H9 (cell line): ENCODE measurements around the gene FMO5. TPM values are rescaled to one million over a fixed set of nuclear protein-coding genes. Genes with fewer than 3 reads are reported as not detected.

Experiments used
- DNase-seq: peaks from one replicate; pipeline ENCODE4 v3.0.0-alpha.2; 2017
- H2AFZ ChIP-seq: one replicate; pipeline ENCODE4 v1.6.1; 2013; ENCODE audit warnings: mild to moderate bottlenecking, low read length, control low read depth, moderate library complexity
- H2AK5ac ChIP-seq: 2 replicates; pipeline ENCODE4 v1.6.1; 2013; ENCODE audit warnings: low read length, control low read depth, mixed read lengths; ENCODE audit not compliant: insufficient read length
- H2BK120ac ChIP-seq: one replicate; pipeline ENCODE4 v1.6.1; 2013; ENCODE audit warnings: low read depth, mild to moderate bottlenecking, low read length, control low read depth, inconsistent platforms; ENCODE audit not compliant: poor library complexity, severe bottlenecking
- H2BK12ac ChIP-seq: 2 replicates; pipeline ENCODE4 v1.6.1; 2013; ENCODE audit warnings: low read length, control low read depth, mixed read lengths, low read depth; ENCODE audit not compliant: insufficient read length
- H2BK15ac ChIP-seq: 2 replicates; pipeline ENCODE4 v1.6.1; 2013; ENCODE audit warnings: low read depth, low read length, control low read depth
- H2BK20ac ChIP-seq: one replicate; pipeline ENCODE4 v1.6.1; 2013; ENCODE audit warnings: low read depth, mild to moderate bottlenecking, low read length, control low read depth, inconsistent platforms; ENCODE audit not compliant: poor library complexity, severe bottlenecking
- H2BK5ac ChIP-seq: 2 replicates; pipeline ENCODE4 v1.6.1; 2013; ENCODE audit warnings: low read length, control low read depth, mixed read lengths; ENCODE audit not compliant: insufficient read length
- H3K14ac ChIP-seq: 2 replicates; pipeline ENCODE4 v1.6.1; 2013; ENCODE audit warnings: low read length, control low read depth; ENCODE audit not compliant: insufficient read depth
- H3K18ac ChIP-seq: 2 replicates; pipeline ENCODE4 v1.6.1; 2013; ENCODE audit warnings: low read depth, mild to moderate bottlenecking, mixed read lengths, low read length, control low read depth; ENCODE audit not compliant: insufficient read length
- H3K23ac ChIP-seq: 2 replicates; pipeline ENCODE4 v1.6.1; 2013; ENCODE audit warnings: low read length, control low read depth, mixed read lengths, low read depth; ENCODE audit not compliant: insufficient read length
- H3K23me2 ChIP-seq: 2 replicates; pipeline ENCODE4 v1.6.1; 2013; ENCODE audit warnings: low read depth, mild to moderate bottlenecking, mixed read lengths, low read length, control low read depth; ENCODE audit not compliant: insufficient read length, poor library complexity, severe bottlenecking
- H3K27ac ChIP-seq: 2 replicates; pipeline ENCODE4 v1.5.1; 2013; ENCODE audit warnings: low read length, control low read depth, mixed read lengths, low read depth; ENCODE audit not compliant: insufficient read length
- H3K27me3 ChIP-seq: 2 replicates; pipeline ENCODE4 v1.6.1; 2013; ENCODE audit warnings: low read length, control low read depth, inconsistent platforms; ENCODE audit not compliant: insufficient read depth
- H3K4ac ChIP-seq: 2 replicates; pipeline ENCODE4 v1.6.1; 2013; ENCODE audit warnings: low read depth, mild to moderate bottlenecking, control low read depth, inconsistent platforms, low read length, moderate library complexity
- H3K4me1 ChIP-seq: 2 replicates; pipeline ENCODE4 v1.6.1; 2013; ENCODE audit warnings: low read length, control low read depth, inconsistent platforms; ENCODE audit not compliant: insufficient read depth
- H3K4me2 ChIP-seq: 2 replicates; pipeline ENCODE4 v1.6.1; 2013; ENCODE audit warnings: low read length, control low read depth, mixed read lengths; ENCODE audit not compliant: insufficient read length, insufficient read depth
- H3K56ac ChIP-seq: 2 replicates; pipeline ENCODE4 v1.6.1; 2013; ENCODE audit warnings: low read depth, mild to moderate bottlenecking, mixed read lengths, low read length, control low read depth; ENCODE audit not compliant: insufficient read length
- H3K79me1 ChIP-seq: 2 replicates; pipeline ENCODE4 v1.6.1; 2013; ENCODE audit warnings: low read depth, mild to moderate bottlenecking, moderate library complexity, low read length, control low read depth, inconsistent platforms; ENCODE audit not compliant: insufficient read depth, poor library complexity, severe bottlenecking
- H3K79me2 ChIP-seq: 2 replicates; pipeline ENCODE4 v1.6.1; 2013; ENCODE audit warnings: low read length, control low read depth, inconsistent platforms; ENCODE audit not compliant: insufficient read depth
- H3K9ac ChIP-seq: 2 replicates; pipeline ENCODE4 v1.6.1; 2013; ENCODE audit warnings: low read length, control low read depth, mixed read lengths; ENCODE audit not compliant: insufficient read length; ENCODE audit errors: extremely low read depth
- H3K9me3 ChIP-seq: one replicate; pipeline ENCODE4 v1.6.1; 2013; ENCODE audit warnings: low read depth, low read length, inconsistent platforms; ENCODE audit not compliant: control insufficient read depth
- H3T11ph ChIP-seq: one replicate; pipeline ENCODE4 v1.6.1; 2013; ENCODE audit warnings: mild to moderate bottlenecking, low read length, control low read depth, inconsistent platforms
- H4K20me1 ChIP-seq: one replicate; pipeline ENCODE4 v1.6.1; 2013; ENCODE audit not compliant: control insufficient read depth, insufficient read length, insufficient read depth
- H4K5ac ChIP-seq: 2 replicates; pipeline ENCODE4 v1.6.1; 2013; ENCODE audit warnings: low read depth, mild to moderate bottlenecking, mixed read lengths, low read length, control low read depth; ENCODE audit not compliant: insufficient read length
- H4K8ac ChIP-seq: replicated peaks from 2 replicates; pipeline ENCODE4 v1.6.1; 2013; ENCODE audit warnings: low read length, control low read depth, mixed read lengths, low read depth; ENCODE audit not compliant: insufficient read length
- H4K91ac ChIP-seq: 2 replicates; pipeline ENCODE4 v1.6.1; 2013; ENCODE audit warnings: low read depth, mild to moderate bottlenecking, moderate library complexity, mixed read lengths, low read length, control low read depth; ENCODE audit not compliant: insufficient read length
- H3K27ac Mint-ChIP-seq, 3 experiments: 2 replicates in 2 of 3; 3 replicates in 1 of 3; pipeline ENCODE4 v1.8.0; 2020 to 2021; ENCODE audit warnings: mixed read lengths in 3 of 3, mild to moderate bottlenecking in 1 of 3, moderate library complexity in 1 of 3
- H3K27me3 Mint-ChIP-seq: 2 replicates; pipeline ENCODE4 v1.8.0; 2021; ENCODE audit warnings: low read depth, mild to moderate bottlenecking, moderate library complexity, mixed read lengths
- H3K36me3 Mint-ChIP-seq, 3 experiments: 2 replicates in 2 of 3; 3 replicates in 1 of 3; pipeline ENCODE4 v1.8.0; 2020 to 2021; ENCODE audit warnings: low read depth in 3 of 3, mixed read lengths in 3 of 3; ENCODE audit not compliant: insufficient read depth in 1 of 3
- H3K4me1 Mint-ChIP-seq, 2 experiments: 2 replicates each; pipeline ENCODE4 v1.8.0; 2020; ENCODE audit warnings: mixed read lengths in 2 of 2
- H3K4me3 Mint-ChIP-seq, 2 experiments: 2 replicates in 1 of 2; 3 replicates in 1 of 2; pipeline ENCODE4 v1.8.0; 2020 to 2021; ENCODE audit warnings: mild to moderate bottlenecking in 2 of 2, mixed read lengths in 2 of 2, moderate library complexity in 1 of 2
- H3K9me3 Mint-ChIP-seq, 2 experiments: 2 replicates in 1 of 2; 3 replicates in 1 of 2; pipeline ENCODE4 v1.8.0; 2020; ENCODE audit warnings: mild to moderate bottlenecking in 2 of 2, mixed read lengths in 2 of 2, moderate library complexity in 1 of 2
- CTCF ChIP-seq: fragments of 200-600 bp; sonication (generic); conservative IDR thresholded peaks from 3 replicates; pipeline ENCODE4 v1.8.0; 2021; ENCODE audit warnings: antibody characterized with exemption, mild to moderate bottlenecking
- WGBS: extraction: QIAGEN DNeasy Blood & Tissue Kit; methylation state at CpG from one replicate; pipeline ENCODE4 v1.1.7; 2013; ENCODE audit warnings: missing lambda C conversion rate, low lambda C conversion rate, mixed read lengths; ENCODE audit not compliant: insufficient read length; ENCODE audit errors: extremely low coverage; 5-methylcytosine and 5-hydroxymethylcytosine counted together
- total RNA-seq: library from RNA; stranded (reverse); gene quantifications from 2 replicates; pipeline ENCODE4 v1.2.1, GENCODE V29; 2021

Gene FMO5
- total RNA-seq, 1 experiment from 2014 or later = 0.61 TPM

GRCh38 chr1:147246910-147247655 lies 21.9 kb upstream of the FMO5 start:
- Mint-ChIP-seq H3K9me3 (no peaks in the 10 kb centered on the region), H3K27ac (peak overlapping the region; percentile 31 to 49 (median 38); a peak in 5 of 7 replicates), H3K27me3 (no peaks in the 10 kb centered on the region), H3K4me1 (peaks cover 42% of the 10 kb centered on the region in 2 experiments), H3K36me3 (peaks cover 0 to 9% (median 1%) of the 10 kb centered on the region in 3 experiments; a peak in 2 of 7 replicates), H3K4me3 (peak overlapping the region in 1 of 2 experiments; percentile 23; a peak in 2 of 5 replicates)
- Histone ChIP-seq H3K79me1 (peaks cover 4% of the 10 kb centered on the region), H3K27ac (no peak overlapping the region), H2BK15ac (no peak overlapping the region), H3K9me3 (no peaks in the 10 kb centered on the region), H3K4ac (no peak overlapping the region), H3K27me3 (no peaks in the 10 kb centered on the region), H4K91ac (no peak overlapping the region), H3K79me2 (peaks cover 26% of the 10 kb centered on the region; the same call in 1 of the 2 replicates), H3K18ac (no peak overlapping the region), H2BK20ac (no peak overlapping the region), H3K56ac (no peak overlapping the region), H3K4me2 (no peak overlapping the region), H3T11ph (no peak overlapping the region), H2BK5ac (no peak overlapping the region), H2AFZ (no peak overlapping the region), H3K9ac (no peak overlapping the region), H3K14ac (no peak overlapping the region), H4K20me1 (peaks cover 3% of the 10 kb centered on the region), H4K8ac (no peak overlapping the region), H2AK5ac (no peak overlapping the region), H4K5ac (no peak overlapping the region), H2BK12ac (no peak overlapping the region), H3K23ac (no peak overlapping the region), H3K4me1 (peaks cover 11% of the 10 kb centered on the region), H2BK120ac (no peak overlapping the region), H3K23me2 (peaks cover 4% of the 10 kb centered on the region)
- TF ChIP-seq CTCF = no peak
- DNase-seq = no peak
- no CpG with 5 or more reads among the region's 2 CpGs for WGBS
